HepG2 (cell line): Measurements from ENCODE around the gene MAPK14. TPM values are rescaled to one million over a fixed set of nuclear protein-coding genes. Genes with fewer than 3 reads are reported as not detected.

ENCODE experiments used
- HOXA7 ChIP-seq: sonication (generic); formaldehyde crosslinking; IDR thresholded peaks from 2 replicates; pipeline ENCODE4 v1.8.1; 2022; ENCODE audit warnings: mild to moderate bottlenecking, missing genetic modification reagents, moderate library complexity
- MED8 ChIP-seq: sonication (generic); formaldehyde crosslinking; IDR thresholded peaks from 2 replicates; pipeline ENCODE4 v1.8.1; 2023; ENCODE audit warnings: mild to moderate bottlenecking, missing genetic modification reagents; ENCODE audit not compliant: insufficient replicate concordance
- MEF2D ChIP-seq: sonication (generic); formaldehyde crosslinking; IDR thresholded peaks from 2 replicates; pipeline ENCODE4 v1.5.1; 2020; ENCODE audit warnings: mild to moderate bottlenecking, missing genetic modification reagents
- PHF21A ChIP-seq: sonication (generic); formaldehyde crosslinking; IDR thresholded peaks from 2 replicates; pipeline ENCODE4 v1.5.0; 2020; ENCODE audit warnings: mild to moderate bottlenecking, missing genetic modification reagents
- TGIF2 ChIP-seq: IDR thresholded peaks from 2 replicates; pipeline ENCODE4 v1.6.1; 2016; ENCODE audit warnings: control low read depth, missing compliant biosample characterization
- ZNF160 ChIP-seq: sonication (generic); formaldehyde crosslinking; IDR thresholded peaks from 2 replicates; pipeline ENCODE4 v1.8.0; 2022; ENCODE audit warnings: mild to moderate bottlenecking, inconsistent platforms, missing genetic modification reagents
- ZNF451 ChIP-seq: sonication (generic); formaldehyde crosslinking; IDR thresholded peaks from 2 replicates; pipeline ENCODE4 v1.5.0; 2020; ENCODE audit warnings: mild to moderate bottlenecking, missing genetic modification reagents
- ZNF501 ChIP-seq: sonication (generic); formaldehyde crosslinking; IDR thresholded peaks from 2 replicates; pipeline ENCODE4 v1.5.1; 2020; ENCODE audit warnings: mild to moderate bottlenecking, moderate library complexity, missing genetic modification reagents
- ZNF615 ChIP-seq: sonication (generic); formaldehyde crosslinking; IDR thresholded peaks from 2 replicates; pipeline ENCODE4 v1.5.0; 2020; ENCODE audit warnings: mild to moderate bottlenecking, missing genetic modification reagents, borderline replicate concordance
- polyA plus RNA-seq, 8 experiments: library from polyadenylated mRNA; depleted of rRNA in 3 of 8; stranded (reverse) in 7 of 8; unstranded in 1 of 8; fragments of >200 nt; fragmentation: Illumina TruSeq in 4 of 8; extraction: Trizol in 4 of 8; gene quantifications; 2 replicates each; pipeline versions ENCODE4 v1.2.1 to v1.2.3, GENCODE V29; 2011 to 2016; ENCODE audit warnings: low read depth in 4 of 8, missing spikeins in 1 of 8, mixed read lengths in 1 of 8; ENCODE audit not compliant: insufficient read depth in 1 of 8
- total RNA-seq, 5 experiments: library from RNA; depleted of rRNA; stranded (reverse); fragments of >200 nt; fragmentation: Illumina TruSeq; extraction: Trizol; gene quantifications; 2 replicates each; pipeline ENCODE4 v1.2.3, GENCODE V29; 2016; ENCODE audit warnings: low read depth in 1 of 5
- TF ChIP-seq, protein P1 (sequence below): sonication (generic); formaldehyde crosslinking; IDR thresholded peaks from 2 replicates; pipeline ENCODE4 v1.4.0; 2020; ENCODE audit warnings: missing genetic modification reagents, borderline replicate concordance
- TF ChIP-seq, protein P2 (sequence below): sonication (generic); formaldehyde crosslinking; IDR thresholded peaks from 2 replicates; pipeline ENCODE4 v1.4.0; 2020; ENCODE audit warnings: missing genetic modification reagents, low read depth, mild to moderate bottlenecking, borderline replicate concordance
- TF ChIP-seq, protein P3 (sequence below): sonication (generic); formaldehyde crosslinking; IDR thresholded peaks from 2 replicates; pipeline ENCODE4 v1.4.0; 2020; ENCODE audit warnings: missing genetic modification reagents
- TF ChIP-seq, protein P4 (sequence below): sonication (generic); formaldehyde crosslinking; IDR thresholded peaks from 2 replicates; pipeline ENCODE4 v1.4.0; 2020; ENCODE audit warnings: missing genetic modification reagents, borderline replicate concordance
- TF ChIP-seq, protein P5 (sequence below): sonication (generic); formaldehyde crosslinking; IDR thresholded peaks from 2 replicates; pipeline ENCODE4 v1.4.0; 2020; ENCODE audit warnings: low read depth, mild to moderate bottlenecking, missing genetic modification reagents
- TF ChIP-seq, protein P6 (sequence below): sonication (generic); formaldehyde crosslinking; IDR thresholded peaks from 2 replicates; pipeline ENCODE4 v1.4.0; 2020; ENCODE audit warnings: low read depth, mild to moderate bottlenecking, missing genetic modification reagents
- TF ChIP-seq, protein P7 (sequence below): sonication (generic); formaldehyde crosslinking; IDR thresholded peaks from 2 replicates; pipeline ENCODE4 v1.5.0; 2020; ENCODE audit warnings: missing genetic modification reagents, mild to moderate bottlenecking, borderline replicate concordance

MAPK14 gene
- total and polyA plus RNA-seq, 2 of the 13 experiments (the other 11 are each of a cell fraction or from before 2014, with no cell fraction given): 66.3 to 67.3 TPM

DNA sequence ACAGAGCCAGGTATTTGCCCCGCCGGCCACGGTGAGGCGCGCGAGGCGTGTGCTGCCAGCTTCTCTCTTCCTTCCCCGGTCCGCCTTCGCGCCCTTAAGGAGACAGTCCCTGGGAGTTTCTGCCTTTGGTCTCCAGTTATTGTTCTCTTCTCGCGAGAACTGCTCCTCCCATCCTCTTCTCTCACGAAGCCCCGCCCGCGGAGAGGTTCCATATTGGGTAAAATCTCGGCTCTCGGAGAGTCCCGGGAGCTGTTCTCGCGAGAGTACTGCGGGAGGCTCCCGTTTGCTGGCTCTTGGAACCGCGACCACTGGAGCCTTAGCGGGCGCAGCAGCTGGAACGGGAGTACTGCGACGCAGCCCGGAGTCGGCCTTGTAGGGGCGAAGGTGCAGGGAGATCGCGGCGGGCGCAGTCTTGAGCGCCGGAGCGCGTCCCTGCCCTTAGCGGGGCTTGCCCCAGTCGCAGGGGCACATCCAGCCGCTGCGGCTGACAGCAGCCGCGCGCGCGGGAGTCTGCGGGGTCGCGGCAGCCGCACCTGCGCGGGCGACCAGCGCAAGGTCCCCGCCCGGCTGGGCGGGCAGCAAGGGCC is at the start of gene MAPK14 (continued):
- TF ChIP-seq, protein P1, sequence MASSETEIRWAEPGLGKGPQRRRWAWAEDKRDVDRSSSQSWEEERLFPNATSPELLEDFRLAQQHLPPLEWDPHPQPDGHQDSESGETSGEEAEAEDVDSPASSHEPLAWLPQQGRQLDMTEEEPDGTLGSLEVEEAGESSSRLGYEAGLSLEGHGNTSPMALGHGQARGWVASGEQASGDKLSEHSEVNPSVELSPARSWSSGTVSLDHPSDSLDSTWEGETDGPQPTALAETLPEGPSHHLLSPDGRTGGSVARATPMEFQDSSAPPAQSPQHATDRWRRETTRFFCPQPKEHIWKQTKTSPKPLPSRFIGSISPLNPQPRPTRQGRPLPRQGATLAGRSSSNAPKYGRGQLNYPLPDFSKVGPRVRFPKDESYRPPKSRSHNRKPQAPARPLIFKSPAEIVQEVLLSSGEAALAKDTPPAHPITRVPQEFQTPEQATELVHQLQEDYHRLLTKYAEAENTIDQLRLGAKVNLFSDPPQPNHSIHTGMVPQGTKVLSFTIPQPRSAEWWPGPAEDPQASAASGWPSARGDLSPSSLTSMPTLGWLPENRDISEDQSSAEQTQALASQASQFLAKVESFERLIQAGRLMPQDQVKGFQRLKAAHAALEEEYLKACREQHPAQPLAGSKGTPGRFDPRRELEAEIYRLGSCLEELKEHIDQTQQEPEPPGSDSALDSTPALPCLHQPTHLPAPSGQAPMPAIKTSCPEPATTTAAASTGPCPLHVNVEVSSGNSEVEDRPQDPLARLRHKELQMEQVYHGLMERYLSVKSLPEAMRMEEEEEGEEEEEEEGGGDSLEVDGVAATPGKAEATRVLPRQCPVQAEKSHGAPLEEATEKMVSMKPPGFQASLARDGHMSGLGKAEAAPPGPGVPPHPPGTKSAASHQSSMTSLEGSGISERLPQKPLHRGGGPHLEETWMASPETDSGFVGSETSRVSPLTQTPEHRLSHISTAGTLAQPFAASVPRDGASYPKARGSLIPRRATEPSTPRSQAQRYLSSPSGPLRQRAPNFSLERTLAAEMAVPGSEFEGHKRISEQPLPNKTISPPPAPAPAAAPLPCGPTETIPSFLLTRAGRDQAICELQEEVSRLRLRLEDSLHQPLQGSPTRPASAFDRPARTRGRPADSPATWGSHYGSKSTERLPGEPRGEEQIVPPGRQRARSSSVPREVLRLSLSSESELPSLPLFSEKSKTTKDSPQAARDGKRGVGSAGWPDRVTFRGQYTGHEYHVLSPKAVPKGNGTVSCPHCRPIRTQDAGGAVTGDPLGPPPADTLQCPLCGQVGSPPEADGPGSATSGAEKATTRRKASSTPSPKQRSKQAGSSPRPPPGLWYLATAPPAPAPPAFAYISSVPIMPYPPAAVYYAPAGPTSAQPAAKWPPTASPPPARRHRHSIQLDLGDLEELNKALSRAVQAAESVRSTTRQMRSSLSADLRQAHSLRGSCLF (CRISPR knock-in tag): no peak; the same call in 1 of the 2 replicates
- TF ChIP-seq ZNF451: no peak
- TF ChIP-seq, protein P2, sequence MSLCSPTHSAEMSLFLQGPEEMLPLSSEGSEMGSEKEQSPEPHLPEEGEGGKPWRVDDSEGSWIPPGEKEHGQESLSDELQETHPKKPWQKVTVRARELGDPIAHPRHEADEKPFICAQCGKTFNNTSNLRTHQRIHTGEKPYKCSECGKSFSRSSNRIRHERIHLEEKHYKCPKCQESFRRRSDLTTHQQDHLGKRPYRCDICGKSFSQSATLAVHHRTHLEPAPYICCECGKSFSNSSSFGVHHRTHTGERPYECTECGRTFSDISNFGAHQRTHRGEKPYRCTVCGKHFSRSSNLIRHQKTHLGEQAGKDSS: no peak; the same call in 1 of the 2 replicates
- TF ChIP-seq MED8 (CRISPR knock-in tag): peak; percentile 69
- TF ChIP-seq ZNF615 (CRISPR knock-in tag): no peak
- TF ChIP-seq, protein P3, sequence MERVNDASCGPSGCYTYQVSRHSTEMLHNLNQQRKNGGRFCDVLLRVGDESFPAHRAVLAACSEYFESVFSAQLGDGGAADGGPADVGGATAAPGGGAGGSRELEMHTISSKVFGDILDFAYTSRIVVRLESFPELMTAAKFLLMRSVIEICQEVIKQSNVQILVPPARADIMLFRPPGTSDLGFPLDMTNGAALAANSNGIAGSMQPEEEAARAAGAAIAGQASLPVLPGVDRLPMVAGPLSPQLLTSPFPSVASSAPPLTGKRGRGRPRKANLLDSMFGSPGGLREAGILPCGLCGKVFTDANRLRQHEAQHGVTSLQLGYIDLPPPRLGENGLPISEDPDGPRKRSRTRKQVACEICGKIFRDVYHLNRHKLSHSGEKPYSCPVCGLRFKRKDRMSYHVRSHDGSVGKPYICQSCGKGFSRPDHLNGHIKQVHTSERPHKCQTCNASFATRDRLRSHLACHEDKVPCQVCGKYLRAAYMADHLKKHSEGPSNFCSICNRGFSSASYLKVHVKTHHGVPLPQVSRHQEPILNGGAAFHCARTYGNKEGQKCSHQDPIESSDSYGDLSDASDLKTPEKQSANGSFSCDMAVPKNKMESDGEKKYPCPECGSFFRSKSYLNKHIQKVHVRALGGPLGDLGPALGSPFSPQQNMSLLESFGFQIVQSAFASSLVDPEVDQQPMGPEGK: peak; percentile 58; the same call in 1 of the 2 replicates
- TF ChIP-seq ZNF501 (CRISPR knock-in tag): peak; percentile 97
- TF ChIP-seq HOXA7 (CRISPR knock-in tag): no peak
- TF ChIP-seq, protein P4, sequence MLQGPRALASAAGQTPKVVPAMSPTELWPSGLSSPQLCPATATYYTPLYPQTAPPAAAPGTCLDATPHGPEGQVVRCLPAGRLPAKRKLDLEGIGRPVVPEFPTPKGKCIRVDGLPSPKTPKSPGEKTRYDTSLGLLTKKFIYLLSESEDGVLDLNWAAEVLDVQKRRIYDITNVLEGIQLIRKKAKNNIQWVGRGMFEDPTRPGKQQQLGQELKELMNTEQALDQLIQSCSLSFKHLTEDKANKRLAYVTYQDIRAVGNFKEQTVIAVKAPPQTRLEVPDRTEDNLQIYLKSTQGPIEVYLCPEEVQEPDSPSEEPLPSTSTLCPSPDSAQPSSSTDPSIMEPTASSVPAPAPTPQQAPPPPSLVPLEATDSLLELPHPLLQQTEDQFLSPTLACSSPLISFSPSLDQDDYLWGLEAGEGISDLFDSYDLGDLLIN (CRISPR knock-in tag): peak; percentile 72; the same call in 1 of the 2 replicates
- TF ChIP-seq, protein P5, sequence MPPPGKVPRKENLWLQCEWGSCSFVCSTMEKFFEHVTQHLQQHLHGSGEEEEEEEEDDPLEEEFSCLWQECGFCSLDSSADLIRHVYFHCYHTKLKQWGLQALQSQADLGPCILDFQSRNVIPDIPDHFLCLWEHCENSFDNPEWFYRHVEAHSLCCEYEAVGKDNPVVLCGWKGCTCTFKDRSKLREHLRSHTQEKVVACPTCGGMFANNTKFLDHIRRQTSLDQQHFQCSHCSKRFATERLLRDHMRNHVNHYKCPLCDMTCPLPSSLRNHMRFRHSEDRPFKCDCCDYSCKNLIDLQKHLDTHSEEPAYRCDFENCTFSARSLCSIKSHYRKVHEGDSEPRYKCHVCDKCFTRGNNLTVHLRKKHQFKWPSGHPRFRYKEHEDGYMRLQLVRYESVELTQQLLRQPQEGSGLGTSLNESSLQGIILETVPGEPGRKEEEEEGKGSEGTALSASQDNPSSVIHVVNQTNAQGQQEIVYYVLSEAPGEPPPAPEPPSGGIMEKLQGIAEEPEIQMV (CRISPR knock-in tag): peak; percentile 96
- TF ChIP-seq, protein P6, sequence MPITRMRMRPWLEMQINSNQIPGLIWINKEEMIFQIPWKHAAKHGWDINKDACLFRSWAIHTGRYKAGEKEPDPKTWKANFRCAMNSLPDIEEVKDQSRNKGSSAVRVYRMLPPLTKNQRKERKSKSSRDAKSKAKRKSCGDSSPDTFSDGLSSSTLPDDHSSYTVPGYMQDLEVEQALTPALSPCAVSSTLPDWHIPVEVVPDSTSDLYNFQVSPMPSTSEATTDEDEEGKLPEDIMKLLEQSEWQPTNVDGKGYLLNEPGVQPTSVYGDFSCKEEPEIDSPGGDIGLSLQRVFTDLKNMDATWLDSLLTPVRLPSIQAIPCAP (CRISPR knock-in tag): peak; percentile 77; the same call in 1 of the 2 replicates
- TF ChIP-seq MEF2D (CRISPR knock-in tag): peak; percentile 83; the same call in 1 of the 2 replicates
- TF ChIP-seq ZNF160: peak; percentile 77; the same call in 1 of the 2 replicates
- TF ChIP-seq TGIF2 (CRISPR knock-in tag): no peak; the same call in 1 of the 2 replicates
- TF ChIP-seq, protein P7, sequence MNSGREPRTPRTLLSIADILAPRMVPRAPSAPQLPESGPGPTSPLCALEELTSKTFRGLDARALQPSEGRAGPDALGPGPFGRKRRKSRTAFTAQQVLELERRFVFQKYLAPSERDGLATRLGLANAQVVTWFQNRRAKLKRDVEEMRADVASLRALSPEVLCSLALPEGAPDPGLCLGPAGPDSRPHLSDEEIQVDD (CRISPR knock-in tag): no peak
- TF ChIP-seq PHF21A: peak; percentile 96
